Keratinocyte (primary cell): ENCODE results near the gene MRPL44.

Experiments
- EZH2 ChIP-seq: IDR thresholded peaks from one replicate; pipeline ENCODE4 v1.6.1; 2012; ENCODE audit warnings: inconsistent platforms, mild to moderate bottlenecking, low read length, moderate library complexity
- TF ChIP-seq, protein P1 (sequence below), 3 experiments: IDR thresholded peaks in 1 of 3; conservative IDR thresholded peaks in 1 of 3; optimal IDR thresholded peaks in 1 of 3; 2 replicates in 2 of 3; 3 replicates in 1 of 3; pipeline versions ENCODE3 to v1.5.1; 2011; ENCODE audit warnings: low read length in 3 of 3, mild to moderate bottlenecking in 3 of 3, moderate library complexity in 2 of 3, control low read depth in 1 of 3, inconsistent platforms in 1 of 3; ENCODE audit not compliant: insufficient read depth in 2 of 3; ENCODE audit errors: extremely low read depth in 1 of 3

- TF ChIP-seq, protein P1, sequence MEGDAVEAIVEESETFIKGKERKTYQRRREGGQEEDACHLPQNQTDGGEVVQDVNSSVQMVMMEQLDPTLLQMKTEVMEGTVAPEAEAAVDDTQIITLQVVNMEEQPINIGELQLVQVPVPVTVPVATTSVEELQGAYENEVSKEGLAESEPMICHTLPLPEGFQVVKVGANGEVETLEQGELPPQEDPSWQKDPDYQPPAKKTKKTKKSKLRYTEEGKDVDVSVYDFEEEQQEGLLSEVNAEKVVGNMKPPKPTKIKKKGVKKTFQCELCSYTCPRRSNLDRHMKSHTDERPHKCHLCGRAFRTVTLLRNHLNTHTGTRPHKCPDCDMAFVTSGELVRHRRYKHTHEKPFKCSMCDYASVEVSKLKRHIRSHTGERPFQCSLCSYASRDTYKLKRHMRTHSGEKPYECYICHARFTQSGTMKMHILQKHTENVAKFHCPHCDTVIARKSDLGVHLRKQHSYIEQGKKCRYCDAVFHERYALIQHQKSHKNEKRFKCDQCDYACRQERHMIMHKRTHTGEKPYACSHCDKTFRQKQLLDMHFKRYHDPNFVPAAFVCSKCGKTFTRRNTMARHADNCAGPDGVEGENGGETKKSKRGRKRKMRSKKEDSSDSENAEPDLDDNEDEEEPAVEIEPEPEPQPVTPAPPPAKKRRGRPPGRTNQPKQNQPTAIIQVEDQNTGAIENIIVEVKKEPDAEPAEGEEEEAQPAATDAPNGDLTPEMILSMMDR (optimal IDR thresholded peaks at IDR 0.05 in 1 of 3, IDR thresholded peaks at IDR 0.05 in 1 of 3, conservative IDR thresholded peaks at IDR 0.05 in 1 of 3; ENCODE audit: extremely low read depth in 1 of 3, insufficient read depth in 2 of 3, low read length in 3 of 3), result no peak
- no peak for TF ChIP-seq EZH2
Measured at GRCh38 chr2:223980397-223980735, 23.1 kb downstream of the MRPL44 start.
